Testis (tissue), 2 donors: ENCODE measurements around the gene FYN.

Experiments
- POLR2A ChIP-seq: fragments of 450-650 bp; IDR thresholded peaks from one replicate; pipeline ENCODE4 v1.6.1; 2017; ENCODE audit warnings: antibody characterized with exemption, mild to moderate bottlenecking, moderate library complexity
- TF ChIP-seq, protein P1 (sequence below), 3 experiments: fragments of 450-650 bp in 2 of 3; fragments of 200-600 bp in 1 of 3; sonication (generic) in 1 of 3; IDR thresholded peaks; one replicate each; pipeline ENCODE4 v1.5.1; 2016 to 2019; ENCODE audit warnings: antibody characterized with exemption in 3 of 3, mild to moderate bottlenecking in 2 of 3, moderate library complexity in 1 of 3

DNA sequence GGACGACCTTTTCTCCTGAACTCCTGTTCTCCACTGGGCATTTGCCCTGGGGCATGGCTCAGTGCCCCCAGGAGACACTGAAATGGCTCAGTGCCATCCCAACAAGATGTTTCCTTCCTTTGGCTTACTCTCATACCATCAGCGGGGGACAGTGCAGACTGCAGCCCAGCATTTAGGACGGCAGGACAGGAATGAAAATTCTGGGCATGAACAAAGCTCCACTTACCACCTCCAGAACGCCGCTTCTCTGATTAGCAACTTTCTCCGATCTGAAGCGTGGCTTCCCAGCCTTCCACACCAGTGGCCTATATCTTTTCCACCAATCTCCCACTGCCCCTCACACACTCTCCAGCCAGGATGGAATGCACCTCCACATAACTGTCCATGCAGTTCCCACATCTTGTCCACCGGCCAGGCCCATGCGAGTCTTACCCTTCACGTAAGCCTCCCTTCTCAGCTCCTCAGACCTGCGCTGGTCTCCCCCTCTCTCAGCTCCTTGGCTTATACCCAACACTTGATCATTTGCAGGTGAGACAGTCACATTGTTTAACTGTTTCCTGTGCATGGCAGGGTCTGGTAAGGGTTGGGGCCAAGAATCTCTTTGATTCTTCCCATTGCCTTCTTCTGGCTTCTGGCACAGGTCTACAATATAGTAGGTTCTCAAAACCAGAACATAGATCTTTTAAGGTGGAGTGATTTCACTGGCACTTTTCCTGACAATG, 114.5 kb downstream of the FYN start:
- TF ChIP-seq, protein P1, sequence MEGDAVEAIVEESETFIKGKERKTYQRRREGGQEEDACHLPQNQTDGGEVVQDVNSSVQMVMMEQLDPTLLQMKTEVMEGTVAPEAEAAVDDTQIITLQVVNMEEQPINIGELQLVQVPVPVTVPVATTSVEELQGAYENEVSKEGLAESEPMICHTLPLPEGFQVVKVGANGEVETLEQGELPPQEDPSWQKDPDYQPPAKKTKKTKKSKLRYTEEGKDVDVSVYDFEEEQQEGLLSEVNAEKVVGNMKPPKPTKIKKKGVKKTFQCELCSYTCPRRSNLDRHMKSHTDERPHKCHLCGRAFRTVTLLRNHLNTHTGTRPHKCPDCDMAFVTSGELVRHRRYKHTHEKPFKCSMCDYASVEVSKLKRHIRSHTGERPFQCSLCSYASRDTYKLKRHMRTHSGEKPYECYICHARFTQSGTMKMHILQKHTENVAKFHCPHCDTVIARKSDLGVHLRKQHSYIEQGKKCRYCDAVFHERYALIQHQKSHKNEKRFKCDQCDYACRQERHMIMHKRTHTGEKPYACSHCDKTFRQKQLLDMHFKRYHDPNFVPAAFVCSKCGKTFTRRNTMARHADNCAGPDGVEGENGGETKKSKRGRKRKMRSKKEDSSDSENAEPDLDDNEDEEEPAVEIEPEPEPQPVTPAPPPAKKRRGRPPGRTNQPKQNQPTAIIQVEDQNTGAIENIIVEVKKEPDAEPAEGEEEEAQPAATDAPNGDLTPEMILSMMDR (IDR thresholded peaks at IDR 0.05): no peak
- no peak for TF ChIP-seq POLR2A
